DOHH2 (cell line): ENCODE results near the gene UBR2.
A peak's percentile ranks its signal among the peaks of the same experiment; 100 is the strongest.

Experiments used
- H3F3A ChIP-seq: fragments of 200-600 bp; sonication (generic), shearing (Covaris generic); 2 replicates; pipeline ENCODE4 v1.6.0; 2016; ENCODE audit warnings: antibody characterized with exemption, mild to moderate bottlenecking; ENCODE audit not compliant: control insufficient read depth, insufficient read depth
- H3K27ac ChIP-seq: fragments of 200-600 bp; sonication (generic); 2 replicates; pipeline ENCODE4 v1.5.1; 2014; ENCODE audit warnings: low read depth, mild to moderate bottlenecking, low read length, moderate library complexity
- H3K27me3 ChIP-seq: fragments of 200-600 bp; sonication (generic); 2 replicates; pipeline ENCODE4 v1.6.1; 2014; ENCODE audit warnings: mild to moderate bottlenecking, low read length, mixed read lengths; ENCODE audit not compliant: control insufficient read depth
- H3K36me3 ChIP-seq: fragments of 200-600 bp; sonication (generic); 2 replicates; pipeline ENCODE4 v1.6.1; 2014; ENCODE audit warnings: mild to moderate bottlenecking, low read length, moderate library complexity, mixed read lengths; ENCODE audit not compliant: control insufficient read depth
- H3K4me1 ChIP-seq: fragments of 200-600 bp; sonication (generic); 2 replicates; pipeline ENCODE4 v1.6.1; 2014; ENCODE audit warnings: mild to moderate bottlenecking, low read length, mixed read lengths; ENCODE audit not compliant: control insufficient read depth
- H3K4me2 ChIP-seq: fragments of 200-600 bp; sonication (generic); 2 replicates; pipeline ENCODE4 v1.6.0; 2014; ENCODE audit warnings: mild to moderate bottlenecking, low read length, moderate library complexity
- H3K4me3 ChIP-seq: fragments of 200-600 bp; sonication (generic); 2 replicates; pipeline ENCODE4 v1.5.1; 2014; ENCODE audit warnings: mild to moderate bottlenecking, low read length, mixed read lengths
- H3K79me2 ChIP-seq: fragments of 200-600 bp; sonication (generic); 2 replicates; pipeline ENCODE4 v1.6.1; 2014; ENCODE audit warnings: mild to moderate bottlenecking, low read length, mixed read lengths; ENCODE audit not compliant: control insufficient read depth
- H3K9me2 ChIP-seq: fragments of 200-600 bp; sonication (generic); replicated peaks from 2 replicates; pipeline ENCODE4 v1.6.1; 2014; ENCODE audit warnings: mild to moderate bottlenecking, low read length, mixed read lengths; ENCODE audit not compliant: control insufficient read depth
- H3K9me3 ChIP-seq: fragments of 200-600 bp; sonication (generic); 2 replicates; pipeline ENCODE4 v1.6.1; 2014; ENCODE audit warnings: antibody characterized with exemption, low read length, mixed read lengths; ENCODE audit not compliant: control insufficient read depth, insufficient read depth
- H4K20me1 ChIP-seq: fragments of 200-600 bp; sonication (generic); 2 replicates; pipeline ENCODE4 v1.6.0; 2014; ENCODE audit warnings: low read depth, mild to moderate bottlenecking, antibody characterized with exemption, low read length, moderate library complexity; ENCODE audit not compliant: control insufficient read depth, insufficient read depth
- EZH2phosphoT487 ChIP-seq: fragments of 200-600 bp; sonication (generic); IDR thresholded peaks from 2 replicates; pipeline ENCODE4 v1.6.1; 2017; ENCODE audit warnings: borderline replicate concordance, mild to moderate bottlenecking, antibody characterized with exemption, low read length, moderate library complexity, mixed read lengths
- TF ChIP-seq, protein P1 (sequence below): fragments of 200-600 bp; sonication (generic); IDR thresholded peaks from one replicate; pipeline ENCODE4 v1.5.1; 2014; ENCODE audit warnings: antibody characterized with exemption, mild to moderate bottlenecking, low read depth, low read length; ENCODE audit not compliant: poor library complexity, severe bottlenecking

The UBR2 gene

DNA sequence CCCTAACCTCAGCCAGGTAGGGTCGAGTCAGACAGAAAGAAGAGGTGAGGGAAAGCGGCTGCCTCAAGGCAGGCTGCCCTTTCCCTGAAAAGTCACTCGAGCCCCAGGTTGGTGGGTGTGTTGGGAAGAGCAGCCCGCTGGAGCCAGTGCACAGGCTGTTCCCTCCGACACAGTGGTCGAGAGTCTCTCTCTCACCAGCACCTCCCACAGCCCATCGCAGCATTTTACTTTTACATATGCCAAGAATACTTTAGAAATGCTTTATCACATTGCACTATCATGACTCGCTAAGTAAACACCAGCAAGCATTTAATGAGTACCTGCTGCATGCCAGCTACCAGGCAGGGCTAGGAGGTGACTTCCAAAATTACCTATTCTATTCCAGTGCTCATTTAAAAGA, 156.9 kb downstream of the UBR2 start:
- no peaks in the 10 kb centered on the region for H3K79me2 ChIP-seq
- H3F3A ChIP-seq: no peaks in the 10 kb centered on the region
- H3K4me1 ChIP-seq: peaks cover 5% of the 10 kb centered on the region
- H3K27me3 ChIP-seq: no peaks in the 10 kb centered on the region
- no peaks in the 10 kb centered on the region for H3K36me3 ChIP-seq
- H3K9me2 ChIP-seq: no peaks in the 10 kb centered on the region
- H3K27ac ChIP-seq: no peak overlapping the region
- H3K4me3 ChIP-seq: no peak overlapping the region
- H3K4me2 ChIP-seq: no peak overlapping the region
- TF ChIP-seq EZH2phosphoT487: no peak
- TF ChIP-seq, protein P1, sequence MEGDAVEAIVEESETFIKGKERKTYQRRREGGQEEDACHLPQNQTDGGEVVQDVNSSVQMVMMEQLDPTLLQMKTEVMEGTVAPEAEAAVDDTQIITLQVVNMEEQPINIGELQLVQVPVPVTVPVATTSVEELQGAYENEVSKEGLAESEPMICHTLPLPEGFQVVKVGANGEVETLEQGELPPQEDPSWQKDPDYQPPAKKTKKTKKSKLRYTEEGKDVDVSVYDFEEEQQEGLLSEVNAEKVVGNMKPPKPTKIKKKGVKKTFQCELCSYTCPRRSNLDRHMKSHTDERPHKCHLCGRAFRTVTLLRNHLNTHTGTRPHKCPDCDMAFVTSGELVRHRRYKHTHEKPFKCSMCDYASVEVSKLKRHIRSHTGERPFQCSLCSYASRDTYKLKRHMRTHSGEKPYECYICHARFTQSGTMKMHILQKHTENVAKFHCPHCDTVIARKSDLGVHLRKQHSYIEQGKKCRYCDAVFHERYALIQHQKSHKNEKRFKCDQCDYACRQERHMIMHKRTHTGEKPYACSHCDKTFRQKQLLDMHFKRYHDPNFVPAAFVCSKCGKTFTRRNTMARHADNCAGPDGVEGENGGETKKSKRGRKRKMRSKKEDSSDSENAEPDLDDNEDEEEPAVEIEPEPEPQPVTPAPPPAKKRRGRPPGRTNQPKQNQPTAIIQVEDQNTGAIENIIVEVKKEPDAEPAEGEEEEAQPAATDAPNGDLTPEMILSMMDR: no peak
- H3K9me3 ChIP-seq: no peaks in the 10 kb centered on the region
- no peaks in the 10 kb centered on the region for H4K20me1 ChIP-seq

DNA sequence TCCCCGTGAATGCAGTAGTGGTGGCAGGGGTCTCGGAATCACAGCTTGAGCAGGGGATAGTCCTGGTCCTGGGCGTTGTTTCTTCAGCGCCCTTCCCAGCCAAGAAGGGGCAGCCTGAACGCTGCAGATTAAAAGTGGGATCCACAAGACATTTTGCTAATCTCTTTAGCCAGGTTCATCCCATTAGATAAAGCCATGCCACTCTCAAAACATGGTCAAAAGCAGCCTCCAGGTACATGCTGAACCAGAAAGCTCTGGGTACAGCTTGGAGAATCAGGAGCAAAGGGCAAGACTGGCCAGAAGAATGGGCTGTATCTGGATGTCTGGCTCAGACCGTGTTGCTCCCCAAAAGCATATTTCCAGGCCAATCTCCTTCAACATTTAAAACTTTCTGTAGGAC, 158.7 kb downstream of the UBR2 start, which contains the start of gene PRPH2:
Gene PRPH2, minus strand, starts transcription at position 101 of the 400 bp plus-strand sequence. CDS start 263 bp downstream, outside the sequence.
- H3K9me3 ChIP-seq: no peaks in the 10 kb centered on the region
- H3K27ac ChIP-seq: no peak within 1 kb of the TSS
- H3K27me3 ChIP-seq: no peaks in the 10 kb centered on the region
- H3F3A ChIP-seq: no peaks in the 10 kb centered on the region; the same call in 1 of the 2 replicates
- H3K36me3 ChIP-seq: no peaks in the 10 kb centered on the region
- no peak within 1 kb of the TSS for H3K4me2 ChIP-seq
- H3K9me2 ChIP-seq: no peaks in the 10 kb centered on the region
- H3K4me1 ChIP-seq: peaks cover 22% of the 10 kb centered on the region
- no peak for TF ChIP-seq EZH2phosphoT487
- TF ChIP-seq, protein P1: no peak
- no peaks in the 10 kb centered on the region for H4K20me1 ChIP-seq
- no peak within 1 kb of the TSS for H3K4me3 ChIP-seq
- no peaks in the 10 kb centered on the region for H3K79me2 ChIP-seq

DNA sequence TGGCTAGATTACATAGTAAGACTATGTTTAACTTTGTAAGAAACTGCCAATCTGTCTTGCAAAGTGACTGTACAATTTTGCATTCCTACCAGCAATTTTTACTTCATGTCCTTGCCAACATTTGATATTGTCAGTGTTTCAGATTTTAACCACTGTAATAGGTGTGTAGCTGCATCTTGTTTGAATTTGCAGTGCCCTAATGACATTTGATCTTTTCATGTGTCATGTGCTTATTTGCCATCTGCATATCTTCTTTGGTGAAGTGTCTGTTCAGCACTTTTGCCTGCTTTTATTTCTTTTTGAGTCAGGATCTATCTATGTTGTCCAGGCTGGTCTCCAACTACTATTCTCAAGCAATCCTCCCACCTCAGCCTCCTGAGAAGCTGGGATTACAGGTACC, 161.0 kb downstream of the UBR2 start:
- Histone ChIP-seq H4K20me1 (no peaks in the 10 kb centered on the region), H3K27me3 (no peaks in the 10 kb centered on the region), H3K36me3 (no peaks in the 10 kb centered on the region), H3K4me2 (no peak overlapping the region), H3K4me3 (no peak overlapping the region), H3F3A (no peaks in the 10 kb centered on the region; the same call in 1 of the 2 replicates), H3K4me1 (peaks cover 18% of the 10 kb centered on the region), H3K79me2 (no peaks in the 10 kb centered on the region), H3K9me3 (no peaks in the 10 kb centered on the region), H3K9me2 (no peaks in the 10 kb centered on the region), H3K27ac (no peak overlapping the region)
- TF ChIP-seq, protein P1: no peak
- TF ChIP-seq EZH2phosphoT487: no peak

DNA sequence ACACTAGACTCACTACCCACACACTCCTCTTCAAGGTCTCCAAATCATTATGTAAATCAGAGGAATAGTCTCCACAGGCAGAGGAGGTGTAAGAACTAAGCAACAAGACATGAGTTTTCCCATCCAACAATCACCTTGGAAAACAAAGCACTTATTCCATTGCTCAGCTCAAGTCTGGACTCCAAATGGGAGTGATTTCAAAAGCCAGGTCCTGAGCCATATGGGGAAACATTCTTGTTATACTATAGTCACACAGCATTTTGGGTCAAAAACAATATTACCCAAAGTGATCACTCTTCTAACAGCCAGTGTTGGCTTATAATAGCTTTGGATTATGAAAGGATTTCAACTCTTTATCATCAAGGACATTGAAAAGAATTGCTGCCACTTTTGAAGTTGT, 162.2 kb downstream of the UBR2 start:
- peak overlapping the region; percentile 81 for H3K4me2 ChIP-seq
- H3F3A ChIP-seq: peaks cover 3% of the 10 kb centered on the region; the same call in 1 of the 2 replicates
- H3K27me3 ChIP-seq: no peaks in the 10 kb centered on the region
- H3K36me3 ChIP-seq: no peaks in the 10 kb centered on the region
- H4K20me1 ChIP-seq: no peaks in the 10 kb centered on the region
- H3K9me2 ChIP-seq: no peaks in the 10 kb centered on the region
- H3K4me3 ChIP-seq: peak overlapping the region; percentile 69
- no peaks in the 10 kb centered on the region for H3K79me2 ChIP-seq
- H3K27ac ChIP-seq: peak overlapping the region; percentile 68
- no peak for TF ChIP-seq EZH2phosphoT487
- TF ChIP-seq, protein P1: no peak
- no peaks in the 10 kb centered on the region for H3K9me3 ChIP-seq
- H3K4me1 ChIP-seq: peaks cover 18% of the 10 kb centered on the region
